GM12875 (cell line): ENCODE data around the gene RERE.

Source experiments
- H3K4me3 ChIP-seq: one replicate; pipeline ENCODE4 v1.5.1; 2011; ENCODE audit warnings: low read depth, low read length, control low read depth
- TF ChIP-seq, protein P1 (sequence below): IDR thresholded peaks from 2 replicates; pipeline ENCODE4 v1.5.1; 2011; ENCODE audit warnings: low read depth, mild to moderate bottlenecking, control low read depth, inconsistent platforms, low read length, moderate library complexity, borderline replicate concordance; ENCODE audit not compliant: insufficient read depth

The RERE gene

DNA sequence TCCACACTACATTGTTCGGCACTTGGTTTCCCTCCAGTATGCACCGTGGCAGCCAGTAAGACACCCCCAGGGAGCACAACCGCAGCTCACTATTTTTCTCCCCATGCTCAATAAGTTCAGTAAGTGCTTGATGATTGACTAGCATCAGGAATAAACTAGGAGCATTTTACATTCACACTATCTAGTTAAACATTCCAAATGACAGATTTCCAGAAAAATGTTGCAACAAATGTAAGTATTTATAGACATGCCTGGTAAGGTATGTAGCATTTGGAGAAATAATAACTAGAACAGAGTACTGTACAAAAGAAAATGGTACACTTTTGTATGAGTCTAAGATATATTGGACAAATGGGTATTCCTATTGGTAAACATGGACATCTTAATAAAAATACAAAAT, 406.6 kb downstream of the RERE start:
- H3K4me3 ChIP-seq: no peak overlapping the region
- TF ChIP-seq, protein P1, sequence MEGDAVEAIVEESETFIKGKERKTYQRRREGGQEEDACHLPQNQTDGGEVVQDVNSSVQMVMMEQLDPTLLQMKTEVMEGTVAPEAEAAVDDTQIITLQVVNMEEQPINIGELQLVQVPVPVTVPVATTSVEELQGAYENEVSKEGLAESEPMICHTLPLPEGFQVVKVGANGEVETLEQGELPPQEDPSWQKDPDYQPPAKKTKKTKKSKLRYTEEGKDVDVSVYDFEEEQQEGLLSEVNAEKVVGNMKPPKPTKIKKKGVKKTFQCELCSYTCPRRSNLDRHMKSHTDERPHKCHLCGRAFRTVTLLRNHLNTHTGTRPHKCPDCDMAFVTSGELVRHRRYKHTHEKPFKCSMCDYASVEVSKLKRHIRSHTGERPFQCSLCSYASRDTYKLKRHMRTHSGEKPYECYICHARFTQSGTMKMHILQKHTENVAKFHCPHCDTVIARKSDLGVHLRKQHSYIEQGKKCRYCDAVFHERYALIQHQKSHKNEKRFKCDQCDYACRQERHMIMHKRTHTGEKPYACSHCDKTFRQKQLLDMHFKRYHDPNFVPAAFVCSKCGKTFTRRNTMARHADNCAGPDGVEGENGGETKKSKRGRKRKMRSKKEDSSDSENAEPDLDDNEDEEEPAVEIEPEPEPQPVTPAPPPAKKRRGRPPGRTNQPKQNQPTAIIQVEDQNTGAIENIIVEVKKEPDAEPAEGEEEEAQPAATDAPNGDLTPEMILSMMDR: no peak

DNA sequence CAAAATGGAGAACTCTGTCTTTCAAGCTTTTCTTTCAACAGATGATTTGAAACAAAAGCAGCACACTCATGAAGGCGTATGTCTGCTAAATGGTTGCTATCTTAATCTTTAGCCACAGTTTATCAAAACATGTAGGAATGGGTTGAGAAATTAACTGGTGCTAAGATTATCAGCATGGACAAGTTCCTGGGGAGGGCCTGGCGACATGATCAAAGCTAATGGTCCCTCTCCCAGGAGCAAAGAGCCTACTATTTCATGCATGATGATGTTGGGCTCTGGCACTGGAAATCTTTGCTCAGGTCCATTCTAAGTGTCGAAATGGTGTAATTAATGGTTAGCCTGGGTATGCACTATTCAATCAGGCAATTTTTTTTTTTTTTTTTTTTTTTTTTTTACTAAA, 407.8 kb downstream of the RERE start:
- H3K4me3 ChIP-seq: no peak overlapping the region
- TF ChIP-seq, protein P1: no peak

DNA sequence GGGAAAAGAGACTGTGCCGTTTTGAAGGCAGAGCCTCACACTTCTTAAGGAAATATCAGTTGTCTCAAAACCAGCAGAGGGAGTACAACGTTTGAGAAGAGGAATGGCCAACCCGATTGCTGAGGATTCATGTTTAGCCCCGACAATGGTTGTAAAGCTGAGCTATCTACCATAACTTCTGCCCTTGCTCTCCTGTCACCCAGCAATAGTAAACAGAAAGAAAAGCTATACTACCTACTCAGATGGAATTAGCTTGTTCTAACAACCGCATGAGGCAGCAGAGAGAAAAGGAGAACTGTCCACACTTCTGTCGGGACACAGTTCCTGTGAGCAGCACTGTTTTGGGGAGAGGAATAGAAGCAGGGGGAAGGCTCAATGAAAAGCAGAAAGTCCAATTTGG, 408.3 kb downstream of the RERE start:
- TF ChIP-seq, protein P1: peak; percentile 39; the same call in 1 of the 2 replicates
- H3K4me3 ChIP-seq: no peak overlapping the region

DNA sequence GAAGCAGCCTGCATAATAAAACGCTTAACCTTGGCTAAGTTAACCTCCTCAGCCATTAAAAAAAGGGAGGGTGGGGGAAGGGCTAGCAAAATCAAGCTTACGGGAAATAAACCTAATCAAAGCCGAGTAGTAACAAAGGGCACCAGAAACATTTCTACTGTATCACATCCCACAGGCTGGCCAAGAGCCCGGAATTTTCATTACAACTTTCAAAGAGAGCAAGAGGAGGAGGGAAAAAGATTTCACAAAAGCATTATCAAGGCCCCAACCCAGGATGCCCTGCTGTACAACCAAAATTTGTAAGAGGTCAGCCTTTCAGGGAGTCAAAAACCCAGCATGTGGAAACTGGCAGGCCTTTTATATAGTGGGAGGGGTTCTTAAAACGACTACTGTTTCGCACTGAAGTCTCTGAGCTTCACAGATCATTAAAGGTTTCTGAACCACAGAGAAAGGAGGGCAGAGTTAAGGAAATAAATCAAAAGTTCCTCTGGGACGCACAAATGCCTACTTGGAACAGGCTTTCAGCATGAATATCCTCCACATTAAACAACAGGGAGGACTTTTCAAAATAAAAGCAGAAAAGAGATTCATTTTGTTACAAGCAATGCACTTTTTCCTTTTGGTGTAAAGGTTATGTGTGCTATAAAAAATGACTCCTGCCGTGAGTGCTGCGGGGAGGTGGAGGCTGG, 409.1 kb downstream of the RERE start:
- no peak overlapping the region for H3K4me3 ChIP-seq
- TF ChIP-seq, protein P1: no peak

DNA sequence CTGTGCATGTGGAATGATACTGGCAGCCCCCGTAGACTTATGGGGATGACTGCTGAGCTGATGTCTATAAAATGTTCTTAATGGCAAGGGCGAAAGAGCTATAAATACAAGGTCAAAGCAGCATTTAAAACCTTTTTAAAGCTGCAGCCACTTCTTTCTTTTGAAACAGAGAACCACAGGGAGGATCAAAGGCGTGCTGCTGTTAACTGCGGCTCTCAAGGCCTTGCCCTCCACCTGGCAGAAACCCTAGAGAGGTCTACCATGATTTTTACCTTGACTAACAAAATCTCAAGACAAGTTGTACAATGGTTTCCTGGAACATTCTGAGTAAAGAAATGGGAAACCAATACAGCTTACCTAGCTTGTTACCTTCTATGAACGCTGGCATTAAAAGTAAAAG, 409.8 kb downstream of the RERE start:
- TF ChIP-seq, protein P1: no peak
- no peak overlapping the region for H3K4me3 ChIP-seq

DNA sequence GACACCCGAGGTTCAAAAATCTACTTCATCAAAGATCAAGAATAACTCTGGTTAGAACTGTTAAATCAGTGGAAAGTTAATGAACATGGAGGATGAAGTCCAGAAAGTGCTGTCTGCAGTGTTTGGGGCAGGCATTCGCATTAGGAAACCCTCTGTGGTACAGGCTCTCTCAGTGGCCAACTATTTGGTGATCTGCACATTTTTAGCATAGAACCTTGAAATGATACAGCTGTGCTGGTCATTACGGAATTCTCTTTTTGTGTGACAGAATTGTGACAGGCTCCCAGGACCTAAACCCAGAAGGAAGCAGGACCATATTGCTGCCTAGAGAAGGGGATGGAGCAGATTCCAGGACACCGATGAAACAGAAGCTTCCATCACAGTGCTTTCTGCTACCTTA, 410.5 kb downstream of the RERE start:
- TF ChIP-seq, protein P1: no peak
- no peak overlapping the region for H3K4me3 ChIP-seq

DNA sequence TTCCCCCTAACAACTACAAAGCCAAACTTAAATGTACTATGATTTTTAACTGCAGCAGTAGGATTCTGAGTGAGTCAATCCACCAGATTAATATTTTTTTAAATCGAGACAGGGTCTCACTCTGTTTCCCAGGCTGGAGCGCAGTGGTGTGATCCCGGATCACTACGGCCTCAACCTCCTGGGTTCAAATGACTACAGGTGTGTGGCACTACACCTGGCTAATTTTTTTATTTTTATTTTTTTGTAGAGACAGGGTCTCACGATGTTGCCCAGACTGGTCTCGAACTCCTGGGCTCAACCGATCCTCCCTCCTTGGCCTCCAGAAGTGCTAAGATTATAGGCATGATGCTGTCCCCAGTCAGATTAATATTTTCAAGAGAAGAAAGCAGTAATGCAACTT, 411.4 kb downstream of the RERE start:
- H3K4me3 ChIP-seq: no peak overlapping the region
- TF ChIP-seq, protein P1: no peak
